Type B pancreatic cell (in vitro differentiated cells): ENCODE measurements around the gene KANSL3. TPM values are rescaled to one million over a fixed set of nuclear protein-coding genes. Genes with fewer than 3 reads are reported as not detected.
A peak's percentile ranks its signal among the peaks of the same experiment; 100 is the strongest.

Experiments used
- DNase-seq: peaks from one replicate; pipeline ENCODE4 v3.0.0; 2021; ENCODE audit warnings: mixed read lengths; ENCODE audit not compliant: unreplicated experiment; ENCODE audit errors: extremely low spot score
- H3K27ac Mint-ChIP-seq: 2 replicates; pipeline ENCODE4 v1.8.0; 2021; ENCODE audit warnings: mild to moderate bottlenecking, mixed read lengths
- H3K27me3 Mint-ChIP-seq: 2 replicates; pipeline ENCODE4 v1.8.0; 2021; ENCODE audit warnings: mixed read lengths
- H3K36me3 Mint-ChIP-seq: 2 replicates; pipeline ENCODE4 v1.8.0; 2021; ENCODE audit warnings: mixed read lengths
- H3K4me1 Mint-ChIP-seq: one replicate; pipeline ENCODE4 v1.8.0; 2021; ENCODE audit warnings: mixed read lengths; ENCODE audit not compliant: unreplicated experiment
- H3K4me3 Mint-ChIP-seq: 2 replicates; pipeline ENCODE4 v1.8.0; 2021; ENCODE audit warnings: mild to moderate bottlenecking, mixed read lengths
- H3K9me3 Mint-ChIP-seq: 2 replicates; pipeline ENCODE4 v1.8.0; 2021; ENCODE audit warnings: mixed read lengths
- CTCF ChIP-seq: fragments of 200-600 bp; sonication (generic); conservative IDR thresholded peaks from 2 replicates; pipeline ENCODE4 v1.5.0; 2021; ENCODE audit warnings: antibody characterized with exemption, mild to moderate bottlenecking
- total RNA-seq: library from RNA; stranded (reverse); gene quantifications from 2 replicates; pipeline ENCODE4 v1.2.1, GENCODE V29; 2021; ENCODE audit warnings: low replicate concordance

Gene KANSL3
- total RNA-seq, 1 donor from 2014 or later, result 53.2 TPM

- peaks cover 7% of the 10 kb centered on the region for H3K36me3 Mint-ChIP-seq
- H3K9me3 Mint-ChIP-seq, result no peaks in the 10 kb centered on the region
Observed at GRCh38 chr2:96637385-96638143, 548 bp downstream of the KANSL3 start.

GRCh38 chr2:96636551-96637171, 1.5 kb downstream of the KANSL3 start:
- H3K27ac Mint-ChIP-seq, result peak overlapping the region; percentile 90
- peak overlapping the region; percentile 95 for H3K4me3 Mint-ChIP-seq
- DNase-seq, result no peak
- no peaks in the 10 kb centered on the region for H3K9me3 Mint-ChIP-seq
- no peak for TF ChIP-seq CTCF
- H3K27me3 Mint-ChIP-seq, result no peaks in the 10 kb centered on the region
- H3K4me1 Mint-ChIP-seq, result peaks cover 27% of the 10 kb centered on the region
- H3K36me3 Mint-ChIP-seq, result peaks cover 7% of the 10 kb centered on the region

More at GRCh38 chr2:96637385-96638143, 548 bp downstream of the KANSL3 start:
- peak; percentile 83 for DNase-seq
- H3K4me3 Mint-ChIP-seq, result peak overlapping the region; percentile 95
- no peak for TF ChIP-seq CTCF
- peak overlapping the region; percentile 90 for H3K27ac Mint-ChIP-seq
- H3K4me1 Mint-ChIP-seq, result peaks cover 28% of the 10 kb centered on the region
- H3K27me3 Mint-ChIP-seq, result no peaks in the 10 kb centered on the region

DNA sequence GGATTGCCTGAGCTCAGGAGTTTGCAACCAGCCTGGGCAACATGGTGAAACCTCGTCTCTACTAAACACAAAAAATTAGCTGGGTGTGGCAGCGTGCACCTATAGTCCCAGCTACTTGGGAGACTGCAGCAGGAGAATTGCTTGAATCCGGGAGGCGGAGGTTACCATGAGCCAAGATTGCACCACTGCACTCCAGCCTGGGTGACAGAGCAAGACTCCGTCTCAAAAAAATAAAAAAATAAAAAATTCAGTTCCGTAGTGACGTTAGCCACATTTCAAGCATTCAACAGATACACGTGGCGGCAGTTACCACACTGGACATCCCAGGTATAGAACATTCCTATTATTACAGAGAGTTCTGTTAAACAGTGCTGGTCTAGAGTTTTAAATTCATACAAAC, 4.5 kb downstream of the KANSL3 start:
- no peak for DNase-seq
- Mint-ChIP-seq H3K36me3 (peaks cover 27% of the 10 kb centered on the region), H3K4me3 (no peak overlapping the region), H3K27ac (no peak overlapping the region), H3K4me1 (peaks cover 27% of the 10 kb centered on the region), H3K9me3 (no peaks in the 10 kb centered on the region), H3K27me3 (no peaks in the 10 kb centered on the region)
- TF ChIP-seq CTCF, result no peak

DNA sequence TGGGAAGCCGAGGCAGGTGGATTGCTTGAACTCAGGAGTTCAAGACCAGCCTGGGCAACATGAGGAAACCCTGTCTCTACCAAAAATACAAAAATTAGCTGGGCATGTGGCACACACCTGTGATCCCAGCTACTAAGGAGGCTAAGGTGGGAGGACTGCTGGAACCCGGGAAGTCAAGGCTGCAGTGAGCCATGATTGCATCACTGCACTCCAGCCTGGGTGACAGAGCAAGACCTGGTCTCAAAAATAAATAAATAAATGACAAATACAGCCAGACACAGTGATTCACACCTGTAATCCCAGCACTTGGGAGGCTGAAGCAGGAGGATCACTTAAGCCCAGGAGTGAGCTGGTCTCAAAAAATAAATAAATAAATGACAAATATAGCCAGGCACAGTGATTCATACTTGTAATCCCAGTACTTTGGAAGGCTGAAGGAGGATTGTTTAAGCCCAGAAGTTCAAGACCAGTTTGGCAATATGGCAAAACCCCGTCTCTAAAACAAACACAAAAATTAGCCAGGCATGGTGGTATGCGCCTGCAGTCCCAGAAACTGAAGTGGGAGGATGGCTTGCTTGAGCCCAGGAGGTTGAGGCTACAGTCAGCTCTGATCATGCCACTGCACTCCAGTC, 6.2 kb downstream of the KANSL3 start:
- TF ChIP-seq CTCF, result no peak
- Mint-ChIP-seq H3K4me3 (no peak overlapping the region), H3K4me1 (peaks cover 24% of the 10 kb centered on the region), H3K9me3 (no peaks in the 10 kb centered on the region), H3K27me3 (no peaks in the 10 kb centered on the region), H3K36me3 (peaks cover 30% of the 10 kb centered on the region), H3K27ac (no peak overlapping the region)
- no peak for DNase-seq

GRCh38 chr2:96626553-96626942, 11.6 kb downstream of the KANSL3 start:
- Mint-ChIP-seq H3K4me3 (no peak overlapping the region), H3K9me3 (no peaks in the 10 kb centered on the region), H3K36me3 (peaks cover 36% of the 10 kb centered on the region), H3K27me3 (no peaks in the 10 kb centered on the region), H3K4me1 (peaks cover 23% of the 10 kb centered on the region), H3K27ac (peak overlapping the region; percentile 66)
- TF ChIP-seq CTCF, result no peak
- DNase-seq, result no peak
